IMR-90 (cell line): Measurements from ENCODE around the gene LHX5. TPM values are rescaled to one million over a fixed set of nuclear protein-coding genes. Genes with fewer than 3 reads are reported as not detected.

Source experiments
- ATAC-seq: fragments of 200-7000 bp; cut with Tn5 transposase; 2 replicates; pipeline ENCODE4 v1.9.1; 2020; ENCODE audit warnings: low read depth, mild to moderate bottlenecking, moderate library complexity
- BruUV-seq: library from RNA; stranded (reverse); fragments of 400-500 nt; replicated peaks from 2 replicates; lab custom pipeline; 2021; lab: Mats Ljungman, UMichigan
- CTCF ChIA-PET: fragments of 300-600 bp; formaldehyde crosslinking; extraction: SDS; loops from one replicate; lab custom pipeline; 2021; ENCODE audit warnings: antibody characterized with exemption; lab: Yijun Ruan, JAX
- POLR2A ChIA-PET: fragments of 300-600 bp; sonication (Branson Sonifier 250); formaldehyde crosslinking; loops from one replicate; lab custom pipeline; 2022; ENCODE audit warnings: antibody characterized with exemption; ENCODE audit not compliant: unreplicated experiment; lab: Charles Lee
- DNase-seq: peaks from one replicate; pipeline ENCODE4 v3.0.0; 2013
- H2AFZ ChIP-seq: replicated peaks from 2 replicates; pipeline ENCODE3; 2013; ENCODE audit warnings: low read length, mild to moderate bottlenecking; ENCODE audit not compliant: poor library complexity
- H2AK5ac ChIP-seq: 2 replicates; pipeline ENCODE4 v1.6.1; 2013; ENCODE audit warnings: low read depth, low read length, inconsistent platforms
- H2AK9ac ChIP-seq: replicated peaks from 2 replicates; pipeline ENCODE3; 2013; ENCODE audit warnings: mild to moderate bottlenecking, low read depth, low read length, moderate library complexity; ENCODE audit not compliant: poor library complexity
- H2BK120ac ChIP-seq: 2 replicates; pipeline ENCODE4 v1.6.1; 2013; ENCODE audit warnings: low read depth, low read length, inconsistent platforms
- H2BK15ac ChIP-seq: 3 replicates; pipeline ENCODE4 v1.6.1; 2013; ENCODE audit warnings: low read depth, low read length, inconsistent platforms
- H2BK20ac ChIP-seq: 2 replicates; pipeline ENCODE4 v1.6.1; 2013; ENCODE audit warnings: low read depth, mild to moderate bottlenecking, inconsistent platforms, low read length, moderate library complexity
- H2BK5ac ChIP-seq: 2 replicates; pipeline ENCODE4 v1.6.1; 2013; ENCODE audit warnings: mild to moderate bottlenecking, low read depth, low read length, inconsistent platforms; ENCODE audit not compliant: poor library complexity, severe bottlenecking
- H3K14ac ChIP-seq: replicated peaks from 2 replicates; pipeline ENCODE4 v1.6.1; 2013; ENCODE audit warnings: low read depth, low read length, inconsistent platforms
- H3K18ac ChIP-seq: 2 replicates; pipeline ENCODE4 v1.6.1; 2013; ENCODE audit warnings: low read depth, low read length, control low read depth
- H3K23ac ChIP-seq: 2 replicates; pipeline ENCODE4 v1.6.1; 2013; ENCODE audit warnings: low read depth, low read length, inconsistent platforms
- H3K27ac ChIP-seq: 2 replicates; pipeline ENCODE4 v1.5.1; 2013; ENCODE audit warnings: mild to moderate bottlenecking, control low read depth, low read length; ENCODE audit not compliant: insufficient read depth
- H3K27me3 ChIP-seq: 2 replicates; pipeline ENCODE4 v1.6.1; 2013; ENCODE audit warnings: low read length; ENCODE audit not compliant: control insufficient read depth, insufficient read depth
- H3K36me3 ChIP-seq: 2 replicates; pipeline ENCODE4 v1.6.1; 2013; ENCODE audit warnings: low read length, mixed read lengths; ENCODE audit not compliant: control insufficient read depth, insufficient read depth
- H3K4ac ChIP-seq: 2 replicates; pipeline ENCODE4 v1.6.1; 2013; ENCODE audit warnings: low read depth, low read length, inconsistent platforms
- H3K4me1 ChIP-seq: 2 replicates; pipeline ENCODE4 v1.6.1; 2013; ENCODE audit warnings: low read length, mixed read lengths; ENCODE audit not compliant: control insufficient read depth, insufficient read depth
- H3K4me2 ChIP-seq: 2 replicates; pipeline ENCODE4 v1.6.1; 2013; ENCODE audit warnings: low read depth, mild to moderate bottlenecking, control low read depth, low read length, moderate library complexity
- H3K4me3 ChIP-seq: 2 replicates; pipeline ENCODE4 v1.5.1; 2013; ENCODE audit warnings: low read depth, mild to moderate bottlenecking, control low read depth, low read length, moderate library complexity; ENCODE audit not compliant: insufficient read depth
- H3K56ac ChIP-seq: 2 replicates; pipeline ENCODE4 v1.6.1; 2013; ENCODE audit warnings: low read length, inconsistent platforms; ENCODE audit not compliant: insufficient read depth; ENCODE audit errors: extremely low read depth
- H3K79me1 ChIP-seq, 2 experiments: 2 replicates each; pipeline ENCODE4 v1.6.1; 2013; ENCODE audit warnings: low read length in 2 of 2, inconsistent platforms in 1 of 2, low read depth in 1 of 2
- H3K9ac ChIP-seq: 2 replicates; pipeline ENCODE4 v1.6.1; 2013; ENCODE audit warnings: low read depth, low read length, control low read depth
- H3K9me1 ChIP-seq: 2 replicates; pipeline ENCODE4 v1.6.1; 2013; ENCODE audit warnings: low read length, inconsistent platforms; ENCODE audit not compliant: insufficient read depth
- H3K9me3 ChIP-seq: 2 replicates; pipeline ENCODE4 v1.6.1; 2013; ENCODE audit warnings: low read length; ENCODE audit not compliant: control insufficient read depth, insufficient read depth
- H4K20me1 ChIP-seq: 2 replicates; pipeline ENCODE4 v1.6.1; 2013; ENCODE audit warnings: low read length, inconsistent platforms; ENCODE audit not compliant: insufficient read depth
- H4K5ac ChIP-seq: 2 replicates; pipeline ENCODE4 v1.6.1; 2013; ENCODE audit warnings: mild to moderate bottlenecking, low read depth, low read length, control low read depth
- H4K8ac ChIP-seq, 2 experiments: 2 replicates each; pipeline ENCODE4 v1.6.1; 2013; ENCODE audit warnings: low read depth in 2 of 2, low read length in 2 of 2, control low read depth in 1 of 2, inconsistent platforms in 1 of 2
- H4K91ac ChIP-seq: 2 replicates; pipeline ENCODE4 v1.6.1; 2013; ENCODE audit warnings: low read depth, low read length, inconsistent platforms; ENCODE audit not compliant: insufficient read depth
- BHLHE40 ChIP-seq: fragments of 150-350 bp; IDR thresholded peaks from 2 replicates; pipeline ENCODE4 v1.6.1; 2016; ENCODE audit warnings: mild to moderate bottlenecking, low read depth, low read length
- CEBPB ChIP-seq: IDR thresholded peaks from 2 replicates; pipeline ENCODE4 v1.6.1; 2012; ENCODE audit warnings: low read depth, low read length, improper control_type of control experiment
- CHD1 ChIP-seq: IDR thresholded peaks from 2 replicates; pipeline ENCODE4 v1.6.1; 2012; ENCODE audit warnings: low read depth, low read length, improper control_type of control experiment
- FOS ChIP-seq: fragments of 150-350 bp; IDR thresholded peaks from 2 replicates; pipeline ENCODE4 v1.6.1; 2016; ENCODE audit warnings: low read depth, low read length
- MAFK ChIP-seq: IDR thresholded peaks from 2 replicates; pipeline ENCODE4 v1.6.1; 2012; ENCODE audit warnings: low read depth, low read length, improper control_type of control experiment
- MAZ ChIP-seq: IDR thresholded peaks from 2 replicates; pipeline ENCODE4 v1.6.1; 2012; ENCODE audit warnings: low read depth, mild to moderate bottlenecking, low read length, improper control_type of control experiment, moderate library complexity, borderline replicate concordance
- MXI1 ChIP-seq: IDR thresholded peaks from 2 replicates; pipeline ENCODE4 v1.6.1; 2012; ENCODE audit warnings: low read depth, mild to moderate bottlenecking, low read length, moderate library complexity, borderline replicate concordance
- NFE2L2 ChIP-seq: fragments of 150-350 bp; IDR thresholded peaks from 2 replicates; pipeline ENCODE4 v1.6.1; 2016; ENCODE audit warnings: low read depth, mild to moderate bottlenecking, low read length
- POLR2A ChIP-seq: IDR thresholded peaks from 2 replicates; pipeline ENCODE4 v1.6.1; 2012; ENCODE audit warnings: mild to moderate bottlenecking, low read depth, low read length
- RAD21 ChIP-seq: IDR thresholded peaks from 2 replicates; pipeline ENCODE4 v1.6.1; 2012; ENCODE audit warnings: low read length, improper control_type of control experiment
- RCOR1 ChIP-seq: IDR thresholded peaks from 2 replicates; pipeline ENCODE4 v1.6.1; 2012; ENCODE audit warnings: mild to moderate bottlenecking, low read length, improper control_type of control experiment; ENCODE audit not compliant: insufficient replicate concordance
- RFX5 ChIP-seq: IDR thresholded peaks from 2 replicates; pipeline ENCODE4 v1.8.0; 2012; ENCODE audit warnings: low read depth, mild to moderate bottlenecking, low read length, moderate library complexity
- SMC3 ChIP-seq: fragments of 150-350 bp; IDR thresholded peaks from 2 replicates; pipeline ENCODE4 v1.6.1; 2016; ENCODE audit warnings: low read depth, mild to moderate bottlenecking, antibody characterized with exemption, low read length, moderate library complexity
- WGBS, 2 experiments: methylation state at CpG; one replicate each; pipeline versions ENCODE4 v1.1.5 to v1.1.7; 2013; ENCODE audit warnings: missing lambda C conversion rate in 2 of 2; ENCODE audit not compliant: insufficient read length in 1 of 2; ENCODE audit errors: extremely low coverage in 2 of 2; 5-methylcytosine and 5-hydroxymethylcytosine counted together
- dilution Hi-C: fragments of 300-500 bp; cut with HindIII; formaldehyde crosslinking; loops from one replicate; pipeline ENCODE4 v1.14.3; 2018; ENCODE audit warnings: low sequenced_read_pairs; ENCODE audit not compliant: unreplicated experiment
- in situ Hi-C: fragments of 300-500 bp; cut with MboI; formaldehyde crosslinking; loops from 3 replicates; pipeline ENCODE4 v1.14.3; 2019; ENCODE audit warnings: low sequenced_read_pairs, inconsistent platforms, mixed read lengths
- intact Hi-C: fragments of 100-400 bp; cut with micrococcal nuclease; formaldehyde crosslinking; loops from 2 replicates; pipeline ENCODE4 v1.10.0; 2022
- polyA plus RNA-seq, 3 experiments: library from polyadenylated mRNA; depleted of rRNA; stranded (reverse); fragments of >200 nt; gene quantifications; 2 replicates each; pipeline ENCODE4 v1.2.3, GENCODE V29; 2012; ENCODE audit warnings: low replicate concordance in 1 of 3
- total RNA-seq: library from RNA; depleted of rRNA; stranded (reverse); fragments of >200 nt; gene quantifications from 2 replicates; pipeline ENCODE4 v1.2.3, GENCODE V29; 2012
- TF ChIP-seq, protein P1 (sequence below): fragments of 150-350 bp; IDR thresholded peaks from 2 replicates; pipeline ENCODE4 v1.6.1; 2017; ENCODE audit warnings: mild to moderate bottlenecking, antibody characterized with exemption, low read length, low read depth
- TF ChIP-seq, protein P2 (sequence below): conservative IDR thresholded peaks from 2 replicates; pipeline ENCODE4 v1.5.1; 2012; ENCODE audit warnings: mild to moderate bottlenecking, low read depth, low read length, improper control_type of control experiment
- TF ChIP-seq, protein P3 (sequence below): fragments of 150-350 bp; IDR thresholded peaks from 2 replicates; pipeline ENCODE4 v1.6.1; 2016; ENCODE audit warnings: low read depth, mild to moderate bottlenecking, low read length, moderate library complexity, borderline replicate concordance

Gene LHX5
- total and polyA plus RNA-seq, 2 of the 4 experiments (the other 2 are of a cell fraction) = not detected

DNA sequence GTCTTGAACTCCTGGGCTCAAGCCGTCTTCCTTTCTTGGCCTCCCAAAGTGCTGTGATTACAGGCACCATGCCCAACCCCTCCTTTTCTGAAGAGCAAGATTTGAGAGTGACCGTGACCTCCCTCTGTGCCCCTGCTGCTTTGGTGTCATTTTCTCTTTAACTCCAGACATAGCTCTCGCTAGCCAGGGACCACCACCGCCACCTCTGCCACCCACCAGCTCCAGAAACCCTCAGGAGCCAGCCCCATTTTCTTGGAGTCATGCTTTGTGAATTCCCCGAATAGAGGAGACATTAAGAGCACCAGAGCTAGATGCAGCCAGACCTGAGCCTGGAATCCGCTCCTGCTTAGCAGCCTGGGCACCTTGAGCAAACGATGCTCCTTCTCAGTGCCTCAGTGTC is 31.3 kb downstream of the LHX5 start:
- intact Hi-C loops = no loop called here
- no peak overlapping the region for H4K5ac ChIP-seq
- POLR2A ChIA-PET = no interaction called here
- dilution Hi-C loops = no loop called here
- 64% methylated on average over 5 of the region's 7 CpGs; no CpG with 5 or more reads in 1 of the 2 experiments for WGBS, 2 experiments
- H2BK15ac ChIP-seq = no peak overlapping the region
- H3K27ac ChIP-seq = no peak overlapping the region
- DNase-seq = no peak
- H3K4ac ChIP-seq = no peak overlapping the region
- no peak overlapping the region for H2AK9ac ChIP-seq
- no peaks in the 10 kb centered on the region for H3K4me1 ChIP-seq
- peaks cover 11% of the 10 kb centered on the region for H3K27me3 ChIP-seq
- no peak overlapping the region for H2BK120ac ChIP-seq
- no peak overlapping the region for H4K8ac ChIP-seq
- H2BK20ac ChIP-seq = no peak overlapping the region
- H3K4me2 ChIP-seq = no peak overlapping the region
- no peak overlapping the region for H3K56ac ChIP-seq
- H2AK5ac ChIP-seq = no peak overlapping the region
- TF ChIP-seq CEBPB (no peak), RCOR1 (no peak), POLR2A (no peak), MAFK (no peak), MAZ (no peak), FOS (no peak), RAD21 (no peak), CHD1 (no peak), SMC3 (no peak), BHLHE40 (no peak), NFE2L2 (no peak), RFX5 (no peak), MXI1 (no peak)
- TF ChIP-seq, protein P1, sequence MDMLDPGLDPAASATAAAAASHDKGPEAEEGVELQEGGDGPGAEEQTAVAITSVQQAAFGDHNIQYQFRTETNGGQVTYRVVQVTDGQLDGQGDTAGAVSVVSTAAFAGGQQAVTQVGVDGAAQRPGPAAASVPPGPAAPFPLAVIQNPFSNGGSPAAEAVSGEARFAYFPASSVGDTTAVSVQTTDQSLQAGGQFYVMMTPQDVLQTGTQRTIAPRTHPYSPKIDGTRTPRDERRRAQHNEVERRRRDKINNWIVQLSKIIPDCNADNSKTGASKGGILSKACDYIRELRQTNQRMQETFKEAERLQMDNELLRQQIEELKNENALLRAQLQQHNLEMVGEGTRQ = no peak
- TF ChIP-seq, protein P2, sequence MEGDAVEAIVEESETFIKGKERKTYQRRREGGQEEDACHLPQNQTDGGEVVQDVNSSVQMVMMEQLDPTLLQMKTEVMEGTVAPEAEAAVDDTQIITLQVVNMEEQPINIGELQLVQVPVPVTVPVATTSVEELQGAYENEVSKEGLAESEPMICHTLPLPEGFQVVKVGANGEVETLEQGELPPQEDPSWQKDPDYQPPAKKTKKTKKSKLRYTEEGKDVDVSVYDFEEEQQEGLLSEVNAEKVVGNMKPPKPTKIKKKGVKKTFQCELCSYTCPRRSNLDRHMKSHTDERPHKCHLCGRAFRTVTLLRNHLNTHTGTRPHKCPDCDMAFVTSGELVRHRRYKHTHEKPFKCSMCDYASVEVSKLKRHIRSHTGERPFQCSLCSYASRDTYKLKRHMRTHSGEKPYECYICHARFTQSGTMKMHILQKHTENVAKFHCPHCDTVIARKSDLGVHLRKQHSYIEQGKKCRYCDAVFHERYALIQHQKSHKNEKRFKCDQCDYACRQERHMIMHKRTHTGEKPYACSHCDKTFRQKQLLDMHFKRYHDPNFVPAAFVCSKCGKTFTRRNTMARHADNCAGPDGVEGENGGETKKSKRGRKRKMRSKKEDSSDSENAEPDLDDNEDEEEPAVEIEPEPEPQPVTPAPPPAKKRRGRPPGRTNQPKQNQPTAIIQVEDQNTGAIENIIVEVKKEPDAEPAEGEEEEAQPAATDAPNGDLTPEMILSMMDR = no peak
- TF ChIP-seq, protein P3, sequence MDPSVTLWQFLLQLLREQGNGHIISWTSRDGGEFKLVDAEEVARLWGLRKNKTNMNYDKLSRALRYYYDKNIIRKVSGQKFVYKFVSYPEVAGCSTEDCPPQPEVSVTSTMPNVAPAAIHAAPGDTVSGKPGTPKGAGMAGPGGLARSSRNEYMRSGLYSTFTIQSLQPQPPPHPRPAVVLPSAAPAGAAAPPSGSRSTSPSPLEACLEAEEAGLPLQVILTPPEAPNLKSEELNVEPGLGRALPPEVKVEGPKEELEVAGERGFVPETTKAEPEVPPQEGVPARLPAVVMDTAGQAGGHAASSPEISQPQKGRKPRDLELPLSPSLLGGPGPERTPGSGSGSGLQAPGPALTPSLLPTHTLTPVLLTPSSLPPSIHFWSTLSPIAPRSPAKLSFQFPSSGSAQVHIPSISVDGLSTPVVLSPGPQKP = no peak
- BruUV-seq = no TSS peak
- no peak overlapping the region for H4K91ac ChIP-seq
- in situ Hi-C loops = no loop called here
- H3K9me1 ChIP-seq = no peaks in the 10 kb centered on the region
- no peak overlapping the region for H3K23ac ChIP-seq
- H3K4me3 ChIP-seq = no peak overlapping the region
- no peak overlapping the region for H3K14ac ChIP-seq
- H3K79me1 ChIP-seq = no peaks in the 10 kb centered on the region
- no peak overlapping the region for H3K18ac ChIP-seq
- ATAC-seq = no peak
- H3K9ac ChIP-seq = no peak overlapping the region
- no peaks in the 10 kb centered on the region for H3K36me3 ChIP-seq
- CTCF ChIA-PET = interaction anchor here (0.7 kb wide), 1 partner anchor 13 kb away, joined by 3 read pairs; no protein-coding TSS in a partner anchor
- no peaks in the 10 kb centered on the region for H3K9me3 ChIP-seq
- no peak overlapping the region for H2BK5ac ChIP-seq
- H4K20me1 ChIP-seq = no peaks in the 10 kb centered on the region
- H2AFZ ChIP-seq = no peak overlapping the region
